MM.1S (cell line): Measurements from ENCODE around the gene RPL29.

ENCODE experiments used
- EZH2phosphoT487 ChIP-seq: fragments of 300-600 bp; sonication (generic); IDR thresholded peaks from 2 replicates; pipeline ENCODE4 v1.6.1; 2018; ENCODE audit warnings: antibody characterized with exemption, low read length
- TF ChIP-seq, protein P1 (sequence below): fragments of 300-600 bp; sonication (generic); IDR thresholded peaks from 2 replicates; pipeline ENCODE4 v1.5.1; 2016; ENCODE audit warnings: antibody characterized with exemption, low read length, mixed read lengths

- TF ChIP-seq, protein P1, sequence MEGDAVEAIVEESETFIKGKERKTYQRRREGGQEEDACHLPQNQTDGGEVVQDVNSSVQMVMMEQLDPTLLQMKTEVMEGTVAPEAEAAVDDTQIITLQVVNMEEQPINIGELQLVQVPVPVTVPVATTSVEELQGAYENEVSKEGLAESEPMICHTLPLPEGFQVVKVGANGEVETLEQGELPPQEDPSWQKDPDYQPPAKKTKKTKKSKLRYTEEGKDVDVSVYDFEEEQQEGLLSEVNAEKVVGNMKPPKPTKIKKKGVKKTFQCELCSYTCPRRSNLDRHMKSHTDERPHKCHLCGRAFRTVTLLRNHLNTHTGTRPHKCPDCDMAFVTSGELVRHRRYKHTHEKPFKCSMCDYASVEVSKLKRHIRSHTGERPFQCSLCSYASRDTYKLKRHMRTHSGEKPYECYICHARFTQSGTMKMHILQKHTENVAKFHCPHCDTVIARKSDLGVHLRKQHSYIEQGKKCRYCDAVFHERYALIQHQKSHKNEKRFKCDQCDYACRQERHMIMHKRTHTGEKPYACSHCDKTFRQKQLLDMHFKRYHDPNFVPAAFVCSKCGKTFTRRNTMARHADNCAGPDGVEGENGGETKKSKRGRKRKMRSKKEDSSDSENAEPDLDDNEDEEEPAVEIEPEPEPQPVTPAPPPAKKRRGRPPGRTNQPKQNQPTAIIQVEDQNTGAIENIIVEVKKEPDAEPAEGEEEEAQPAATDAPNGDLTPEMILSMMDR, result no peak
- TF ChIP-seq EZH2phosphoT487, result no peak
Observed at GRCh38 chr3:52031896-52032295, 36.2 kb upstream of the RPL29 start.
